B cell (primary cell): ENCODE measurements around the gene PROCA1. TPM values are rescaled to one million over a fixed set of nuclear protein-coding genes. Genes with fewer than 3 reads are reported as not detected.
A peak's percentile ranks its signal among the peaks of the same experiment; 100 is the strongest.

Source experiments
- ATAC-seq: fragments of 200-7000 bp; cut with Tn5 transposase; one replicate; pipeline ENCODE4 v1.10.0; 2021; ENCODE audit warnings: low read depth, mild to moderate bottlenecking, moderate number of reproducible peaks, moderate library complexity
- CTCF ChIA-PET: fragments of 350-600 bp; sonication (Branson Sonifier 250); formaldehyde crosslinking; loops from one replicate; lab custom pipeline; 2021; ENCODE audit warnings: antibody characterized with exemption, inconsistent platforms; lab: Charles Lee
- POLR2A ChIA-PET: fragments of 350-600 bp; sonication (Branson Sonifier 250); formaldehyde crosslinking; loops from one replicate; lab custom pipeline; 2021; ENCODE audit warnings: antibody characterized with exemption; lab: Charles Lee
- DNase-seq: peaks from one replicate; pipeline ENCODE4 v3.0.0; 2013
- H2AFZ ChIP-seq: 2 replicates; pipeline ENCODE4 v1.6.1; 2012; ENCODE audit warnings: mild to moderate bottlenecking, low read depth, low read length; ENCODE audit not compliant: insufficient read depth, poor library complexity, severe bottlenecking
- H3K27ac ChIP-seq, 2 donors: 1 replicate in 1 of 2; 2 replicates in 1 of 2; pipeline ENCODE4 v1.5.1; 2012 to 2013; ENCODE audit warnings: low read length in 2 of 2, mild to moderate bottlenecking in 2 of 2, moderate library complexity in 1 of 2
- H3K27me3 ChIP-seq, 4 experiments: fragments of 200-600 bp in 1 of 4; sonication (generic) in 1 of 4; replicated peaks in 1 of 4; 1 replicate in 2 of 4; 2 replicates in 2 of 4; pipeline versions ENCODE4 v1.6.1 to v1.7.0; 2013 to 2016; ENCODE audit warnings: low read length in 3 of 4, mild to moderate bottlenecking in 2 of 4, mixed read lengths in 1 of 4, moderate library complexity in 1 of 4; ENCODE audit not compliant: insufficient read depth in 4 of 4, control insufficient read depth in 3 of 4; ENCODE audit errors: control extremely low read depth in 1 of 4
- H3K36me3 ChIP-seq, 2 experiments: replicated peaks in 1 of 2; 1 replicate in 1 of 2; 2 replicates in 1 of 2; pipeline versions ENCODE4 v1.6.1 to v1.7.1; 2013; ENCODE audit warnings: low read length in 1 of 2; ENCODE audit not compliant: insufficient read depth in 2 of 2, control insufficient read depth in 1 of 2; ENCODE audit errors: control extremely low read depth in 1 of 2, extremely low read depth in 1 of 2
- H3K4me1 ChIP-seq, 2 donors: fragments of 200-600 bp in 1 of 2; sonication (generic) in 1 of 2; 1 replicate in 1 of 2; 2 replicates in 1 of 2; pipeline versions ENCODE4 v1.5.1 to v1.6.1; 2013 to 2017; ENCODE audit warnings: low read length in 2 of 2; ENCODE audit not compliant: control insufficient read depth in 2 of 2, insufficient read depth in 2 of 2
- H3K4me2 ChIP-seq: replicated peaks from 2 replicates; pipeline ENCODE3; 2012; ENCODE audit warnings: mild to moderate bottlenecking, low read depth, low read length; ENCODE audit not compliant: poor library complexity, severe bottlenecking
- H3K4me3 ChIP-seq, 5 experiments: fragments of 200-600 bp in 1 of 5; sonication (generic) in 1 of 5; 1 replicate in 3 of 5; 2 replicates in 2 of 5; pipeline versions ENCODE4 v1.5.1 to v1.7.0; 2011 to 2016; ENCODE audit warnings: low read length in 4 of 5, mild to moderate bottlenecking in 4 of 5, low read depth in 2 of 5, control low read depth in 1 of 5, moderate library complexity in 1 of 5; ENCODE audit not compliant: insufficient read depth in 1 of 5; ENCODE audit errors: control extremely low read depth in 1 of 5, extremely low read depth in 1 of 5
- H3K79me2 ChIP-seq: fragments of 200-600 bp; sonication (generic); one replicate; pipeline ENCODE4 v1.6.0; 2016; ENCODE audit warnings: low read length; ENCODE audit not compliant: control insufficient read depth, insufficient read depth
- H3K9ac ChIP-seq: fragments of 200-600 bp; sonication (generic); 2 replicates; pipeline ENCODE4 v1.6.1; 2017; ENCODE audit warnings: mild to moderate bottlenecking, low read length, moderate library complexity
- H3K9me3 ChIP-seq, 3 donors: one replicate each; pipeline versions ENCODE4 v1.6.1 to v1.7.1; 2013; ENCODE audit warnings: low read length in 2 of 3; ENCODE audit not compliant: control insufficient read depth in 2 of 3, insufficient read depth in 1 of 3; ENCODE audit errors: control extremely low read depth in 1 of 3
- H4K20me1 ChIP-seq: 2 replicates; pipeline ENCODE4 v1.6.0; 2012; ENCODE audit warnings: mild to moderate bottlenecking, low read length; ENCODE audit not compliant: insufficient read depth, control insufficient read depth, poor library complexity, severe bottlenecking
- H3K27ac Mint-ChIP-seq: one replicate; pipeline ENCODE4 v1.8.0; 2021; ENCODE audit warnings: mixed read lengths
- H3K27me3 Mint-ChIP-seq: one replicate; pipeline ENCODE4 v1.8.0; 2021; ENCODE audit warnings: mixed read lengths
- H3K4me1 Mint-ChIP-seq: one replicate; pipeline ENCODE4 v1.8.0; 2021; ENCODE audit warnings: mixed read lengths
- H3K4me3 Mint-ChIP-seq: one replicate; pipeline ENCODE4 v1.8.0; 2021; ENCODE audit warnings: mixed read lengths
- H3K9me3 Mint-ChIP-seq: one replicate; pipeline ENCODE4 v1.8.0; 2022; ENCODE audit warnings: mixed read lengths; ENCODE audit not compliant: insufficient read depth
- CTCF ChIP-seq: fragments of 200-600 bp; IDR thresholded peaks from one replicate; pipeline ENCODE4 v1.8.0; 2022; ENCODE audit warnings: antibody characterized with exemption, mild to moderate bottlenecking
- EZH2 ChIP-seq: IDR thresholded peaks from 2 replicates; pipeline ENCODE4 v1.6.1; 2012; ENCODE audit warnings: borderline replicate concordance, low read depth, mild to moderate bottlenecking, moderate library complexity, low read length; ENCODE audit not compliant: insufficient read depth, poor library complexity, severe bottlenecking
- WGBS: methylation state at CpG from one replicate; pipeline ENCODE4 v1.1.5; 2013; ENCODE audit warnings: missing lambda C conversion rate; ENCODE audit not compliant: insufficient coverage; 5-methylcytosine and 5-hydroxymethylcytosine counted together
- intact Hi-C: fragments of 100-400 bp; cut with micrococcal nuclease; formaldehyde crosslinking; loops from one replicate; pipeline ENCODE4 v1.10.0; 2022
- polyA plus RNA-seq: library from polyadenylated mRNA; depleted of rRNA; stranded (reverse); fragments of >200 nt; gene quantifications from 2 replicates; pipeline ENCODE4 v1.2.3, GENCODE V29; 2012
- total RNA-seq, 2 donors: library from RNA; stranded (reverse); fragments of 120-200 nt in 1 of 2; gene quantifications; 1 replicate in 1 of 2; 2 replicates in 1 of 2; pipeline versions ENCODE4 v1.2.3 to v1.2.4, GENCODE V29; 2013 to 2022

The PROCA1 gene
- total and polyA plus RNA-seq, 2 donors (not counting 1 experiment from before 2014, with no cell fraction given): 7.4 to 26.8 TPM

- Histone ChIP-seq H3K4me3 (no peak overlapping the region), H3K4me2 (peak overlapping the region; percentile 20), H3K9me3 (no peaks in the 10 kb centered on the region), H4K20me1 (peaks cover 70% of the 10 kb centered on the region), H3K27ac (peak overlapping the region in 1 of 2 donors; percentile 41), H3K36me3 (peaks cover 0 to 63% of the 10 kb centered on the region in 2 experiments), H3K79me2 (peaks cover 53% of the 10 kb centered on the region), H3K27me3 (no peaks in the 10 kb centered on the region), H2AFZ (no peak overlapping the region), H3K4me1 (peaks cover 32 to 34% of the 10 kb centered on the region in 2 donors), H3K9ac (no peak overlapping the region)
- TF ChIP-seq CTCF (peak; percentile 100), EZH2 (no peak)
- intact Hi-C loops: loop anchor here (1.0 to 5.0 kb wide), 2 partner anchors 23 to 33 kb away; partner anchors contain the start of genes RAB34 and RPL23A
- 53% methylated on average over 18 of the region's 20 CpGs for WGBS
- CTCF ChIA-PET: interaction anchor here (0.6 to 18.9 kb wide), 21 partner anchors 9 to 215 kb away, joined by 3 to 1020 read pairs (median 4); partner anchors contain the start of genes BLTP2, DHRS13, FLOT2 and NEK8
- Mint-ChIP-seq H3K4me1 (peaks cover 42% of the 10 kb centered on the region), H3K27me3 (no peaks in the 10 kb centered on the region), H3K27ac (peak overlapping the region; percentile 67), H3K4me3 (no peak overlapping the region), H3K9me3 (no peaks in the 10 kb centered on the region)
- ATAC-seq (peak; percentile 97), DNase-seq (peak; percentile 93)
- POLR2A ChIA-PET: interaction anchor here (0.6 to 16.2 kb wide), 10 partner anchors 9 to 203 kb away, joined by 3 to 511 read pairs (median 6); partner anchors contain the start of genes FLOT2, NEK8, PROCA1 and RPL23A
Observed at GRCh38 chr17:28750178-28751047, 38.7 kb upstream of the PROCA1 start.
